ENCODE measurements around the gene GADL1. TPM values are rescaled to one million over a fixed set of nuclear protein-coding genes. Genes with fewer than 3 reads are reported as not detected.

Gene GADL1
- polyA plus RNA-seq, result under 1 TPM; 0.04 to 0.06 TPM

GRCh38 chr3:30894521-30895251, at the start of gene GADL1:
Gene GADL1, minus strand, starts transcription at chr3:30894661. Its CDS starts 47 bp downstream, at chr3:30894614.
- Histone ChIP-seq H3K27ac (ENCODE audit: low read depth in 2 of 2, low read length in 1 of 2) (no peak within 1 kb of the TSS), H3K27me3 (ENCODE audit: control insufficient read depth in 1 of 2, insufficient read depth in 2 of 2, low read length in 2 of 2) (no peaks in the 10 kb centered on the region), H3K9me3 (ENCODE audit: control insufficient read depth in 2 of 2, insufficient read depth in 1 of 2, low read depth in 1 of 2, low read length in 1 of 2) (no peaks in the 10 kb centered on the region), H3K36me3 (ENCODE audit: control insufficient read depth in 2 of 2, insufficient read depth in 2 of 2, low read length in 1 of 2) (no peaks in the 10 kb centered on the region), H3K4me3 (ENCODE audit: low read depth in 1 of 2, low read length in 2 of 2) (peak within 1 kb of the TSS; percentile 46 to 68), H3K4me1 (ENCODE audit: control insufficient read depth in 2 of 2, insufficient read depth in 2 of 2, low read length in 1 of 2) (peaks cover 0 to 3% of the 10 kb centered on the region in 2 donors)
- WGBS, 2 donors, result 2 to 3% methylated on average over 38 of the region's 38 CpGs

- no peak overlapping the region for H3K27ac ChIP-seq (ENCODE audit: low read depth in 2 of 2, low read length in 1 of 2)
- no peaks in the 10 kb centered on the region for H3K27me3 ChIP-seq (ENCODE audit: control insufficient read depth in 1 of 2, insufficient read depth in 2 of 2, low read length in 2 of 2)
- no peaks in the 10 kb centered on the region for H3K36me3 ChIP-seq (ENCODE audit: control insufficient read depth in 2 of 2, insufficient read depth in 2 of 2, low read length in 1 of 2)
- peaks cover 0 to 4% of the 10 kb centered on the region in 2 donors for H3K9me3 ChIP-seq (ENCODE audit: control insufficient read depth in 2 of 2, insufficient read depth in 1 of 2, low read depth in 1 of 2, low read length in 1 of 2)
- WGBS, 2 donors, result 74 to 75% methylated on average over 2 of the region's 2 CpGs
- no peak overlapping the region for H3K4me3 ChIP-seq (ENCODE audit: low read depth in 1 of 2, low read length in 2 of 2)
- no peaks in the 10 kb centered on the region for H3K4me1 ChIP-seq (ENCODE audit: control insufficient read depth in 2 of 2, insufficient read depth in 2 of 2, low read length in 1 of 2)
These were observed 49.7 kb upstream of the GADL1 start for GRCh38 chr3:30944124-30944523.

GRCh38 chr3:30943206-30943605, 48.7 kb upstream of the GADL1 start:
- 68 to 82% methylated on average over 6 of the region's 6 CpGs for WGBS, 2 donors
- no peak overlapping the region for H3K27ac ChIP-seq (ENCODE audit: low read depth in 2 of 2, low read length in 1 of 2)
- no peaks in the 10 kb centered on the region for H3K27me3 ChIP-seq (ENCODE audit: control insufficient read depth in 1 of 2, insufficient read depth in 2 of 2, low read length in 2 of 2)
- H3K9me3 ChIP-seq (ENCODE audit: control insufficient read depth in 2 of 2, insufficient read depth in 1 of 2, low read depth in 1 of 2, low read length in 1 of 2), result peaks cover 0 to 4% of the 10 kb centered on the region in 2 donors
- no peak overlapping the region for H3K4me3 ChIP-seq (ENCODE audit: low read depth in 1 of 2, low read length in 2 of 2)
- no peaks in the 10 kb centered on the region for H3K36me3 ChIP-seq (ENCODE audit: control insufficient read depth in 2 of 2, insufficient read depth in 2 of 2, low read length in 1 of 2)
- H3K4me1 ChIP-seq (ENCODE audit: control insufficient read depth in 2 of 2, insufficient read depth in 2 of 2, low read length in 1 of 2), result no peaks in the 10 kb centered on the region

- no peaks in the 10 kb centered on the region for H3K4me1 ChIP-seq (ENCODE audit: control insufficient read depth in 2 of 2, insufficient read depth in 2 of 2, low read length in 1 of 2)
- peaks cover 0 to 4% of the 10 kb centered on the region in 2 donors for H3K9me3 ChIP-seq (ENCODE audit: control insufficient read depth in 2 of 2, insufficient read depth in 1 of 2, low read depth in 1 of 2, low read length in 1 of 2)
- H3K36me3 ChIP-seq (ENCODE audit: control insufficient read depth in 2 of 2, insufficient read depth in 2 of 2, low read length in 1 of 2), result no peaks in the 10 kb centered on the region
- WGBS, 2 donors, result 92 to 93% methylated on average over 2 of the region's 2 CpGs
- no peak overlapping the region for H3K27ac ChIP-seq (ENCODE audit: low read depth in 2 of 2, low read length in 1 of 2)
- H3K4me3 ChIP-seq (ENCODE audit: low read depth in 1 of 2, low read length in 2 of 2), result no peak overlapping the region
- H3K27me3 ChIP-seq (ENCODE audit: control insufficient read depth in 1 of 2, insufficient read depth in 2 of 2, low read length in 2 of 2), result no peaks in the 10 kb centered on the region
These were observed 46.9 kb upstream of the GADL1 start for GRCh38 chr3:30941342-30941741.

DNA sequence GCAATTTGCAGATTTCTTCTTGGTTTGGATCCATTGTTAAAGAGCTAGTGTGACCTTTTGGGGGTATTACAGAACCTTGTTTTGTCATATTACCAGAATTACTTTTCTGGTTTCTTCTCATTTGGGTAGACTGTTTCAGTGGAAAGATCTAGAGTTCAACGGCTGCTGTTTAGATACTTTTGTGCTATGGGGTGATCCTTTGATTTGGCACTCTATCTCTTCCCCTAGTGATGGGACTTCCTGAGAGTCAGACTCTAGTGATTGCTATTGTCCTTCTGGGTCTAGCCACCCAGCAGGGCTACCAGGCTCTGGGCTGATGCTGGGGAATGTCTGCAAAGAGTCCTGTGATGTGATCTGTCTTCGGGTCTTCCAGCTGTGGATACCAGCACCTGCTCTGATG, 46.3 kb upstream of the GADL1 start:
- Histone ChIP-seq H3K27me3 (ENCODE audit: control insufficient read depth in 1 of 2, insufficient read depth in 2 of 2, low read length in 2 of 2) (no peaks in the 10 kb centered on the region), H3K4me1 (ENCODE audit: control insufficient read depth in 2 of 2, insufficient read depth in 2 of 2, low read length in 1 of 2) (no peaks in the 10 kb centered on the region), H3K27ac (ENCODE audit: low read depth in 2 of 2, low read length in 1 of 2) (no peak overlapping the region), H3K36me3 (ENCODE audit: control insufficient read depth in 2 of 2, insufficient read depth in 2 of 2, low read length in 1 of 2) (no peaks in the 10 kb centered on the region), H3K4me3 (ENCODE audit: low read depth in 1 of 2, low read length in 2 of 2) (no peak overlapping the region), H3K9me3 (ENCODE audit: control insufficient read depth in 2 of 2, insufficient read depth in 1 of 2, low read depth in 1 of 2, low read length in 1 of 2) (peaks cover 0 to 4% of the 10 kb centered on the region in 2 donors)
- 88 to 93% methylated on average over 2 of the region's 2 CpGs for WGBS, 2 donors

DNA sequence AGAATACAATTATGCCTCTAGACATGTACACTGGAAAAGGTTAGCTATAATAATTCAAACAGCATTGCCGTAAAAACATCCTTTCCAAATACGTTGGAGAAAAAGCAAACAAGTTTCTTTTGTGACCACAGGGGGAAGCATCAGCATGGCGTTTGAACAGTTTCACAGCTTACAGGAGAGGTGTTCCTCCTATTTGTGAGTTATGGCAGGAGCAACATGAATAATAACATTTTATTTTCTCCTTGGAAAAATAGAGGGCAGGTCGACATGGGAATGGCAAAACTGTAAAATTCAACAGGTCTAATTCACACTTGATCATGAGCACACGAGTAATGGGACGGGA, 39.7 kb upstream of the GADL1 start:
- 25 to 30% methylated on average over 6 of the region's 6 CpGs for WGBS, 2 donors
- Histone ChIP-seq H3K27me3 (ENCODE audit: control insufficient read depth in 1 of 2, insufficient read depth in 2 of 2, low read length in 2 of 2) (no peaks in the 10 kb centered on the region), H3K27ac (ENCODE audit: low read depth in 2 of 2, low read length in 1 of 2) (no peak overlapping the region), H3K4me1 (ENCODE audit: control insufficient read depth in 2 of 2, insufficient read depth in 2 of 2, low read length in 1 of 2) (no peaks in the 10 kb centered on the region), H3K36me3 (ENCODE audit: control insufficient read depth in 2 of 2, insufficient read depth in 2 of 2, low read length in 1 of 2) (no peaks in the 10 kb centered on the region), H3K9me3 (ENCODE audit: control insufficient read depth in 2 of 2, insufficient read depth in 1 of 2, low read depth in 1 of 2, low read length in 1 of 2) (no peaks in the 10 kb centered on the region), H3K4me3 (ENCODE audit: low read depth in 1 of 2, low read length in 2 of 2) (no peak overlapping the region)

GRCh38 chr3:30933478-30934207, 39.2 kb upstream of the GADL1 start:
- Histone ChIP-seq H3K4me1 (ENCODE audit: control insufficient read depth in 2 of 2, insufficient read depth in 2 of 2, low read length in 1 of 2) (no peaks in the 10 kb centered on the region), H3K27me3 (ENCODE audit: control insufficient read depth in 1 of 2, insufficient read depth in 2 of 2, low read length in 2 of 2) (no peaks in the 10 kb centered on the region), H3K4me3 (ENCODE audit: low read depth in 1 of 2, low read length in 2 of 2) (no peak overlapping the region), H3K27ac (ENCODE audit: low read depth in 2 of 2, low read length in 1 of 2) (no peak overlapping the region), H3K9me3 (ENCODE audit: control insufficient read depth in 2 of 2, insufficient read depth in 1 of 2, low read depth in 1 of 2, low read length in 1 of 2) (no peaks in the 10 kb centered on the region), H3K36me3 (ENCODE audit: control insufficient read depth in 2 of 2, insufficient read depth in 2 of 2, low read length in 1 of 2) (no peaks in the 10 kb centered on the region)
- WGBS, 2 donors, result 28 to 40% methylated on average over 5 of the region's 5 CpGs

DNA sequence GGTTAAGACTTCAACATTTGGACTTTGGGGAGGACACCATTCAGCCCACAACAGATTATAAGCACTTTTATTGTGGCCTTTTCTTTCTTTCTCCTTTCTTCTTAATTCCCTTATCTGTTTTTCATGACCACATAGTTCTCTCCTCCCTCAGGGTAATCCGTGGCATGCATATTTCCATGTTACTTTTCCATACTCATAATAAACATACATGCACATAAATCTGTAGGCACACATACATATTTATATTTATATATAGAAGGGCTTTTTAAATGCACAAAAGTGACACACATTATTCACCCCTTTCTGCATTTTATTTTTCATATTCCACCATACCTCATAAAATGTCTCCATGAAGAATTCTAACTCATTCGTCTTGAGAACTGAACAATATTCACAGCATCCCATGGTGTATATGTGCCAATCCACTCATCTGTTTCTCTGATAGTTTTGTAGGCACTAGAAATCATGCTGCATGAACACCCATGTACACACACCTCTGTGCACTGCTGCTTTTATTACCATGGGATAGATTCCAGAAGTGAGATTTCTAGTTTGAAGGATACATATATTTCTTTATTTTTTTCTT, 38.1 kb upstream of the GADL1 start:
- no peaks in the 10 kb centered on the region for H3K4me1 ChIP-seq (ENCODE audit: control insufficient read depth in 2 of 2, insufficient read depth in 2 of 2, low read length in 1 of 2)
- H3K36me3 ChIP-seq (ENCODE audit: control insufficient read depth in 2 of 2, insufficient read depth in 2 of 2, low read length in 1 of 2), result no peaks in the 10 kb centered on the region
- no peaks in the 10 kb centered on the region for H3K9me3 ChIP-seq (ENCODE audit: control insufficient read depth in 2 of 2, insufficient read depth in 1 of 2, low read depth in 1 of 2, low read length in 1 of 2)
- H3K4me3 ChIP-seq (ENCODE audit: low read depth in 1 of 2, low read length in 2 of 2), result no peak overlapping the region
- no peak overlapping the region for H3K27ac ChIP-seq (ENCODE audit: low read depth in 2 of 2, low read length in 1 of 2)
- WGBS, 2 donors, result 60 to 62% methylated on average over 2 of the region's 2 CpGs
- H3K27me3 ChIP-seq (ENCODE audit: control insufficient read depth in 1 of 2, insufficient read depth in 2 of 2, low read length in 2 of 2), result no peaks in the 10 kb centered on the region

- no peaks in the 10 kb centered on the region for H3K4me1 ChIP-seq (ENCODE audit: control insufficient read depth in 2 of 2, insufficient read depth in 2 of 2, low read length in 1 of 2)
- H3K9me3 ChIP-seq (ENCODE audit: control insufficient read depth in 2 of 2, insufficient read depth in 1 of 2, low read depth in 1 of 2, low read length in 1 of 2), result no peaks in the 10 kb centered on the region
- 72 to 83% methylated on average over 7 of the region's 7 CpGs for WGBS, 2 donors
- H3K27me3 ChIP-seq (ENCODE audit: control insufficient read depth in 1 of 2, insufficient read depth in 2 of 2, low read length in 2 of 2), result no peaks in the 10 kb centered on the region
- no peak overlapping the region for H3K27ac ChIP-seq (ENCODE audit: low read depth in 2 of 2, low read length in 1 of 2)
- no peaks in the 10 kb centered on the region for H3K36me3 ChIP-seq (ENCODE audit: control insufficient read depth in 2 of 2, insufficient read depth in 2 of 2, low read length in 1 of 2)
- no peak overlapping the region for H3K4me3 ChIP-seq (ENCODE audit: low read depth in 1 of 2, low read length in 2 of 2)
These were observed 30.3 kb upstream of the GADL1 start for GRCh38 chr3:30924763-30925162.

Data from esophagus (tissue), 2 donors.